ENCODE measurements around the gene NFATC2. TPM values are rescaled to one million over a fixed set of nuclear protein-coding genes. Genes with fewer than 3 reads are reported as not detected.
A peak's percentile ranks its signal among the peaks of the same experiment; 100 is the strongest.

NFATC2 gene
- total RNA-seq, 2 experiments from 2014 or later: 32.5 to 33.2 TPM

DNA sequence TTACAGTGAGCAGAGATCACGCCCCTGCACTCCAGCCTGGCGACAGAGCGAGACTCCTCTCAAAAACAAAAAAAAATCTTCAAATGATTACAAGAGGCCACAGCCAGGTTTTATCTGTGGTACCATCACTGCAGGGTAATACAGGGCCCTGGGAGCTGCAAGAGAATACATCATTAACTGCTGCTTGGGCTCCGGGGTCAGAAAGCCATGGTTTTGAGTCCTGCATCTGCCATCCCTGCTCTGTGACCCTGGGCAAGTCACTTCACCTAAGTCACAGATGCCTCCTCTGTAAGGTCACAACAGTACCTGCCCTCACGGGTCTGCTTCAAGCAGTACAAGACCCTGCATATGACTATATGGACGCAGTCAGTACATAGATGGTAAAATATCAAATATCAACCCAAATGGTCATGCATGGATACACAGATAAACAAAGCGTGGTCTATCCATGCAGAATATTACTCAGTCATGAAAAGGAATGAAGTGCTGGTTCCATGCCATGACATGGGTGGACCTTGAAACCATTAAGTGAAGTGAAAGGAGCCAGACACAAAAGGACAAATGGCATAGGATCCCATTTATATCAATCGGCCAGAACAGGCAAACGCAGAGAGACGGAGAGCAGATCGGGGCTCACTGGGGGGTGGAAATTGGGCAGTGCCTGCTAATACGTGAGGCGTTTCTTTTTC is 83.6 kb downstream of the NFATC2 start:
- CTCF ChIA-PET: no interaction called here
- DNase-seq: no peak
- H3K4me3 ChIP-seq (ENCODE audit: low read length): no peak overlapping the region

GRCh38 chr20:51457533-51457932 is 85.0 kb downstream of the NFATC2 start:
- H3K27ac Mint-ChIP-seq: peak overlapping the region; percentile 58
- H3K4me1 ChIP-seq (ENCODE audit: insufficient read depth, low read length): peaks cover 20% of the 10 kb centered on the region
- no peaks in the 10 kb centered on the region for H3K9me3 ChIP-seq (ENCODE audit: control insufficient read depth in 1 of 2, insufficient read depth in 1 of 2, low read length in 2 of 2)
- no peak for DNase-seq
- no peak overlapping the region for H3K4me3 ChIP-seq (ENCODE audit: low read length)
- intact Hi-C loops (cut with DNase I, micrococcal nuclease): no loop called here
- peaks cover 74% of the 10 kb centered on the region for H3K36me3 Mint-ChIP-seq (ENCODE audit: low read depth)
- no peaks in the 10 kb centered on the region for H3K27me3 ChIP-seq (ENCODE audit: control insufficient read depth in 1 of 2, insufficient read depth in 2 of 2, low read length in 2 of 2)
- ATAC-seq (ENCODE audit: poor library complexity): no peak
- ChIA-PET POLR2A (interaction anchor here (0.6 to 1.0 kb wide), 3 partner anchors 41 to 53 kb away, joined by 3 to 4 read pairs (median 3); no protein-coding TSS in a partner anchor), CTCF (no interaction called here)
- no peaks in the 10 kb centered on the region for H3K27me3 Mint-ChIP-seq
- no peaks in the 10 kb centered on the region for H3K9me3 Mint-ChIP-seq
- no peak overlapping the region for H3K27ac ChIP-seq (ENCODE audit: low read depth in 1 of 2, low read length in 2 of 2)
- TF ChIP-seq CTCF (IDR thresholded peaks at IDR 0.05): no peak
- peaks cover 18% of the 10 kb centered on the region for H3K4me1 Mint-ChIP-seq (ENCODE audit: low read depth)
- H3K36me3 ChIP-seq (ENCODE audit: insufficient read depth, low read length): peaks cover 70% of the 10 kb centered on the region
- no peak overlapping the region for H3K4me3 Mint-ChIP-seq

More for the DNA sequence above, 83.6 kb downstream of the NFATC2 start:
- TF ChIP-seq CTCF (IDR thresholded peaks at IDR 0.05): no peak
- Mint-ChIP-seq H3K27me3 (no peaks in the 10 kb centered on the region), H3K27ac (no peak overlapping the region), H3K4me3 (no peak overlapping the region), H3K9me3 (no peaks in the 10 kb centered on the region), H3K36me3 (ENCODE audit: low read depth) (peaks cover 74% of the 10 kb centered on the region), H3K4me1 (ENCODE audit: low read depth) (peaks cover 10% of the 10 kb centered on the region)
- POLR2A ChIA-PET: no interaction called here
- Histone ChIP-seq H3K27me3 (ENCODE audit: control insufficient read depth in 1 of 2, insufficient read depth in 2 of 2, low read length in 2 of 2) (no peaks in the 10 kb centered on the region), H3K27ac (ENCODE audit: low read depth in 1 of 2, low read length in 2 of 2) (no peak overlapping the region), H3K4me1 (ENCODE audit: insufficient read depth, low read length) (peaks cover 26% of the 10 kb centered on the region), H3K9me3 (ENCODE audit: control insufficient read depth in 1 of 2, insufficient read depth in 1 of 2, low read length in 2 of 2) (no peaks in the 10 kb centered on the region), H3K36me3 (ENCODE audit: insufficient read depth, low read length) (peaks cover 66% of the 10 kb centered on the region)
- no peak for ATAC-seq (ENCODE audit: poor library complexity)
- intact Hi-C loops (cut with DNase I, micrococcal nuclease): no loop called here

DNA sequence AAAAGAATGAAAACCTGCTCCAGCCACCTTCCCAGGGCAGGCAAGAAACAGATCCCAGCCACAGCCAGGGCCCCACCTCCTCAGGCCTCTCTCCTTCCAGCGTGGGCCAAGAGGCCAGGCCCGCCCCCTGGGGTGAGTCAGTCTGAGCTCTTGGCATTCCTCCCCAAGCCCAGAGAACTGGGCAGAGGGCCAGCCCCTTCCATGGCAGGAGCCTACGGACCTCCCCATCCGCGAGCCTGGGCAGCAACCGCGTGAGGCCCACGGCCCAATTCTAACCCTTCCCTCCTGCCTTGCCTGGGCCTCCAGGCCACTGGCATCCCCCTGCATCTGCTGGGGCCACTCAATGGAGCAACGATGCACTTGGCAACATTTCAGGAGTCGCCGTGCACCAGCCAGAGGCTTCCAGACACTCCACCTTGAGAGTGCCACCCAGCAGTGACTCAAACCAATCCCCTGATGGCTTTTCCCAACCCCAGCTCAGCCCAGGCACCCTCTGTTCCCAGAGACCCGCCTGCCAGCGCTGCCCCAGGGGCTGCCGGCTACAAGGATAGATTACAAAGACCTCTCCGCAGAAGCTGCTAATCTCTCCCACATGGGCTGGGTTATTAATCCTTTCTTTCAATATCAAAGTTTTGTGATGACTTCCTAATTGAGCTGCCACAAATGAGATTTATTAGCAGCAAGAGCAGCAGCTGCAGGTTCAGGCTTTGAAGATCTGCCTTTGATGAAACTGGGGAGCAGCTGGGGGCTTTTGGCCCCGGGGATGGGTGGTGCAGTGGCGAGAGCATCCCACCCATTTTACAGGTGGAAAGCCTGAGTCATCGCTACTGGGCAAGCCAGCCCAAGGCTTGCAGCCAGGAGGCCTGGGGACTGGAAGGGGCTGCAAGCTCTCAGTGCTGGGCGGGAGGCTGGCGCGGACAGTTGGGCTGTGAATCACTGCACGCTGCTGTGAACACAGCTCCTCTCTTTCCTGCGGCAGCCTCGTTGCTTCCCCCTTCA is 85.7 kb downstream of the NFATC2 start:
- ChIA-PET CTCF (interaction anchor here (1.0 kb wide), 1 partner anchor 106 kb away, joined by 3 read pairs; no protein-coding TSS in a partner anchor), POLR2A (interaction anchor here (0.6 to 1.0 kb wide), 5 partner anchors 41 to 1462 kb away, joined by 3 to 4 read pairs (median 3); no protein-coding TSS in a partner anchor)
- H3K36me3 ChIP-seq (ENCODE audit: insufficient read depth, low read length): peaks cover 75% of the 10 kb centered on the region
- intact Hi-C loops (cut with DNase I, micrococcal nuclease): no loop called here
- H3K27ac ChIP-seq (ENCODE audit: low read depth in 1 of 2, low read length in 2 of 2): peak overlapping the region in 1 of 2 donors; percentile 2
- no peaks in the 10 kb centered on the region for H3K27me3 Mint-ChIP-seq
- no peak for TF ChIP-seq CTCF (IDR thresholded peaks at IDR 0.05)
- H3K27ac Mint-ChIP-seq: peak overlapping the region; percentile 58
- H3K4me1 ChIP-seq (ENCODE audit: insufficient read depth, low read length): peaks cover 20% of the 10 kb centered on the region
- ATAC-seq (ENCODE audit: poor library complexity): peak; percentile 51
- no peaks in the 10 kb centered on the region for H3K9me3 Mint-ChIP-seq
- H3K4me3 ChIP-seq (ENCODE audit: low read length): no peak overlapping the region
- peaks cover 23% of the 10 kb centered on the region for H3K4me1 Mint-ChIP-seq (ENCODE audit: low read depth)
- peaks cover 76% of the 10 kb centered on the region for H3K36me3 Mint-ChIP-seq (ENCODE audit: low read depth)
- DNase-seq: no peak
- H3K4me3 Mint-ChIP-seq: no peak overlapping the region
- no peaks in the 10 kb centered on the region for H3K9me3 ChIP-seq (ENCODE audit: control insufficient read depth in 1 of 2, insufficient read depth in 1 of 2, low read length in 2 of 2)
- no peaks in the 10 kb centered on the region for H3K27me3 ChIP-seq (ENCODE audit: control insufficient read depth in 1 of 2, insufficient read depth in 2 of 2, low read length in 2 of 2)
